Midbrain (tissue), 1 donor: Measurements from ENCODE around the gene CAPG.
"Not testable (repeated sequence)": the region's sequence is repeated elsewhere in the genome, so short reads cannot be mapped to it uniquely, and the experiment has no call there.

ENCODE experiments used
- DNase-seq: peaks from one replicate; lab custom pipeline; 2025; lab: John Stamatoyannopoulos, UW

Gene CAPG

DNA sequence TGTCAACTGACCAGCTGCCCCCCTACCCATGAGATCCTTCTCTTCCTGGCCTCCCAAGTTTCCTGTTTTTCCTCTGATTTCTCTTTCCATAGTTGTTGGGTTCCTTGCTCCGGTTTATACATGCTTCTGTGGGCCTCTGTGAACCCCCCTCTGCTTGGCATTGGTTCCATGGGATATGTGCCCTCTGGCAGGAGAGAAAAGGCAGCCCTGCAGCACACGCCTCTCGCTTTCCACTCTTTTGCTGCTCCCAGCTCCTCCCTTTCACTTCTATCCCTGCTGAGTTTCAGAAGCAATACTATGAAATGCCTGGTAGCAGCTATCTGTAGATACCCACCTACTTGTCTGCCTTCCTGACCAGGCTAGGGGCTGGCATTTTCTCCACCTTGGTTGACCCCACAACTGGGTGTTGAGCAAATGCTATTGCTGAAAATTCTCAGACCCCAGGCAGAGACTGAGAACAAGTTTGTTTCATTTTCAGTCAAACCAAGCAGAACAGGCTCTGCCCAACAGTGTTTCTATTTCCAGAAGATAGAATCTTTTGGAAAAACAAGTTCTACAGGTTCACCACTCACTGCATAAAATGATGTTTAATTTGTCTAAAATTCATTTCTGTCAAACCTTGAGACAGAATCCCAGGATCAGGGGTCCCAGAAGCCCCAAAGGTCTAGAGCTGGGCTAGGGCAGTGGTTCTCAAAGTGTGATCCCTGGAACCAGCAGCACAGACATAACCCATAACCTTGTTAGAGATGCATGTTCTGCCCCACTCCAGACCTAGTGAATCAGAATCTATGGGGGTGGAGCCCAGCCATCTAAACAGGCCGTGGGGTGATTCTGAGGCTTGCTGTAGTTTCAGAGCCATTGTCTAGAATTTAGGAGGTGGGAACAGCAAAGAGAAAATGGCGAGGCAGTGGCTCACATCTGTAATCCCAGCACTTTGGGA, 13.4 kb downstream of the CAPG start:
- DNase-seq = no peak

DNA sequence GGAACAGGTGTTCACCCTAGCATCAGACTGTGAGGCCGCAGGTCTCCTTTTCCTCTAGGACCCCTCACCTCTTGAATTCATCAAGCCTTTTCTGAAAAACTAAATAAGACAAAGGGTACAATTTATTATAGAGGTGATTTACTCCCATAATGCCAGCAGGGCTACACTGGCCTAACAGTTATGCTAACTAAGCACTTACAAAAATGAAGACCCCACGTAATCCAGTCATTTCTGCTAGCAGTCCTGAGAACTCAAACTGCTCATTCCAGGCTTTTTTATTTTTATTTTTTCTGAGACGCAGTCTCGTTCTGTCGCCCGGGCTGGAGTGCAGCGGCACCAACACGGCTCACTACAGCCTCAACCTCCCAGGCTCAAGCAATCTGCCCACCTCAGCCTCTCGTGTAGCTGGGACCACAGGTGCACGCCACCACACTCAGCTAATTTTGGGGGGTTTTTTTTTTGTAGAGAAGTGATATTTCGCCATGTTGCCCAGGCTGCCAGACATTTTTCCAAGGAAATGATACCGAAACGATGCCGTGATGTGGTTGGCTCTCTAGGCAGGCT, 14.2 kb downstream of the CAPG start:
- DNase-seq = no peak

DNA sequence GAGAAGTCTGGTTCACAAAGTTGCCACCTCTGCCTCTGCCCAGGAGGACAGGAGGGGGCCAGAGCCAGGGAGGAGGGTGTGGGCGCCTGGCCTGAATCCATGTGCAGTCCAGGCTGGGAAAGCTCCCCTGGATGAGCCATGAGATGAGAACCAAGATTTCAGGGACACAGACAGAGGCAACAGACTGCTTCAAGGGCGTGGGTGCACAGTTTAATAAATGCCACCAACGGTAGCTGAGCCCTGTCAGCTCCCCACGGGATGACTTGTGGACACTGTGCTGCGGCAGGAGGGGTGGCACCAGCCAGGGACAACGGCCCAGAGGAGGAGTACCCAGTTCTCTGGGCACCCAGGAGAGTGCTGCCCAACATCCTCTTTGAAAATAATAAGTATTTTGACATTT, 15.2 kb downstream of the CAPG start:
- no peak for DNase-seq

DNA sequence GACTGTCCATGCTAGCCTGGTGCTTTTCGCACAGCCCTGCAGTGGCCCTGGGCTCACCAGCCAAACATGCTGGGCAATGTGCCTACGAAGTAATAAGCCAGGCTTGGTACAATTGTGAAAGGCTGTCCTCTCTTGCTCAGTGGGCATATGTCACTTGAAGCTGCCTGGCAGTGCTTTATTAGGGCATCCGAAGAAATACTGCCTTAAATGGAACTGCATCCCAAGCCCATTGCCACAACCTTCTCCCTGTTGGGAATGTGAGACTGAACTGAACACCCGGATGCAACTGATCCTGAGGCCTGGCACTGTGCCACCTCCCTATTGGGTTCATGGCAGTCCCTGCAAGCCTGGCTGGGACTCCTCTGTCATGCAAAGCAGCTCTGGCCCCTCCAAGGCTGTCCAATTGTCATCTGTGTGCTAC, 15.9 kb downstream of the CAPG start:
- peak; percentile 74 for DNase-seq

DNA sequence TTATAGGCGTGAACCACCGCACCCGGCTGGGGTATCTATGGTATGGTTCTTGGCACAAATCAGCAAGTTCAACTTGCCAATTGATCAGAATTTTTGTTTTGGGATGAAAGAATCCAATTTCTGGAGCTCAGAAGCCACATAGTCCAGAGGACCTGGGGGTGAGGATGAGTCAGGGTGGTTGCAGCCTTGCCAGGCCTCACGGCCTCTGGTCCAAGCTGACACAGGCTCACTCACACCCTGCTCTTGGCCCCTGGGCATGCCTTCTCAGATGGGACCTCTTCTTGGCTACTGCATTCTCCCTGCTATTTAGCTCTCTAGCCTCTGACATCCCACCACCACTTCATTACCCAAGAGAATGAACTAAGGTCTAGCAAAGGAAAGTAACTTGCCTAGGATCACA, 16.3 kb downstream of the CAPG start:
- no peak for DNase-seq

DNA sequence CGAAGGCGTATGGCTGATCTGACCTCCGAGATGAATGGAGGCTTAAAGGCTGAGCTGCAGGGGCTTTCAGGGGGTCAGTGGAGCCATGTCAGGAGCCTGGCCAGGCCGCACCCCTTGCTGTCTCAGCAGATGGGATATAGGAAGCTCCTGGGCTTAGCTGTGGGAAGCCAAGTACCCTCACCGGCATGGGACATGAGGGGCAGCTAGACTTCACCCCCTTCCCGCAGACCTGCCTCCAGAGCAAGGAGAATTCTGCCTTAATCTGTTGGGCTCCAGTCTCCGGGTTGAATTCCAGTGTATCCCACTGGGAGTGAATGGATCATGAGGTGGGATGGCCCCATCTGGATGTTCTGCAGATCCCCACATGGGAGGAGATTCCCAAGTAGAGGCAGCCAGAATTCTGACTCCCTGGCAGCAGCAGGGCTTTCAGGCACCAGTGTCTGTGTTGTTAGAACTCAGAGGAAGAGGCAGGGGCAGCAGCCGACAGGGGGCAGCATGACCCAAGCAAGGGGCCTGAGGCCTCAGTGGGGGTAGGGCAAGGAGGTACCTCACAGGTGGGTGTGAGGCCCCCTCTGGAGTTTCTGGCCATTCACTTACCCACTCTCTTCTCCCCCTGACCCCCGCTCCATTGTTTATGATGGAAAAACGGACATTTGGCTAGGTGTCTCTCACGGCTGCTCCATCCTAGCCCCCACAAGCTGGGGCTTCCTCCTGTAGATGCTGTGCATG, 19.1 kb downstream of the CAPG start:
- DNase-seq = no peak

DNA sequence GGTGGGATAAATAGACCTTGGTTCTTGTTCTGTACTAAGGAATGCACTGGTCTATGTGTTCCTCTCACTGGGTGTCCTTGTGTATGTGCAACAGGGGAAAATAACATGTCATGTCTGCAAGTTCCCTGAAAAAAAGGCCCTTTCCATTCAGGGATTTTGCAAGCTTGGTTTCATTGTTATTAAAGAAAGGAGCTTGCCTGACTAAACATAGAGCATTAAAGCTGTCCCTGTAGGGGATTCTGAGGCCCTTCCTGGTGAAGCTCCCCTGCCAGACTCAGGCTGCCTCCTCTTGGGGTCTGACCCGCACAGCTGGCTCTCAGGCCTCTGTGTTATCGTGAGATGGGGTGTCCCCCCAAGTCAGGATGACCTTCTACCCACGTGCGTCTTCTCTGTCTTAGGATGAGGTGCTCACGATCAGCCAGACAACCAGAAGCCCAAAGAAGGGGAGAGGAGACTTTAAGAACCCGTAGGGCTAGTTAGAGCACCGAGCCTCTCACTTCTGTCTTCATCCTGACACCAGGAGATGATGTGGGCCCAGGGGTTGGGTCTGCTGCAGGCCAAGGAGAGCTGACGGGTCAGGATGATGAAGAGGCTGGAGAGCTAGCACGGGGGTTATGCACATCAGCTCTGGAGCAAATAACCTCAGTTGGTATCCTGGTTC, 21.2 kb downstream of the CAPG start:
- DNase-seq = no peak

DNA sequence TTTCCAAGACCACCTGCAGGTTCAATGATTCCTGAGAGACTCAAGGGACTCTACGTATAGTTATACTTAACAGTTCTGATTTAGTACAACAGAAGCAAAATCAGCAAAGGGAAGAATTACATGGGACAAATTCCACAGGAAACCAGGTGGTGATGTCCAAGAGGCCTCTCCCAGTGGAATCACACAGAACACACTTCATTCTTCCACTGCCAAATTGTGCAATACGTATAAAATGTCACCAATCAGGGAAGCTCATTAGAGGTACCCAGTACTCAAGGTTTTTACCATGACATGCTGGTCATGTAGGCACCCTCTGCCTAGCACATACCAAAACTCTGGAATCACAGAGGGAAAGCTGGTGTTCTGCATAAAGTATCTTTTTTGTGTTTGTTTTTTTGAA, 22.4 kb downstream of the CAPG start:
- no peak for DNase-seq

DNA sequence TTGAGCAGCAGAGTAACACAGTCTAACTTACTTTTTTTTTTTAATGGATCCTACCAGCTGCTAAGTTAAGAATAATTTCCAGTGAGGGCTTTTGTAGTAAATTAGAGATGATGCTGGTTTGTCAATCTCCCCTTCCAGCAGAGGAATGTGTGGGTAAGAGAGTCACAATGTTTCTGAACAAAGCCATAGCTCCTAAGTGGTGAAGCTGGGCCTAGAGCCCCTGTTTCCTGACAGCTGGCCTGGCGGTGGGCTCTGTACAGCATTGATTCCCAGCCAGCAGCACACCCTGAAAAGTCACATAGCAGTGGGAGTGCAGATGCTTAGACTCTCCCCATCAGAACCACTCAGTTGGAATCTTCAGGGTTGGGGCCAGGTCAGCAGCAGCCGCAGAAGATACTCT, 24.4 kb downstream of the CAPG start:
- DNase-seq = no peak

DNA sequence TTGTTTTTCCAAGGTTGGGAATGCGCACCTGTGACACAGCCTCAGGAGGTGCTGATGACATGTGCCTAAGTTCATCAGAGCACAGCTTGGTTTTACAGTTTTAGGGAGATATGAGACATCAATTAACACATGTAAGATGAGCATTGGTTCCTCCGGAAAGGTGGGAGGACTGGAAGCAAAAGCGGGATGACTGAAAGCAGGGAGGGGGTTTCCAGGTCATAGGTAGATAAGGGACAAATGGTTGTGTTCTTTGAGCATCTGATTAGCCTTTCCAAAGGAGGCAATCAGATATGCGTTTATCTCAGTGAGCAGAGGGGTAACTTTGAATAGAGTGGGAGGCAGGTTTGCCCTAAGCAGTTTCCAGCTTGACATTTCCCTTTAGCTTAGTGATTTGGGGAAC, 26.3 kb downstream of the CAPG start:
- no peak for DNase-seq

DNA sequence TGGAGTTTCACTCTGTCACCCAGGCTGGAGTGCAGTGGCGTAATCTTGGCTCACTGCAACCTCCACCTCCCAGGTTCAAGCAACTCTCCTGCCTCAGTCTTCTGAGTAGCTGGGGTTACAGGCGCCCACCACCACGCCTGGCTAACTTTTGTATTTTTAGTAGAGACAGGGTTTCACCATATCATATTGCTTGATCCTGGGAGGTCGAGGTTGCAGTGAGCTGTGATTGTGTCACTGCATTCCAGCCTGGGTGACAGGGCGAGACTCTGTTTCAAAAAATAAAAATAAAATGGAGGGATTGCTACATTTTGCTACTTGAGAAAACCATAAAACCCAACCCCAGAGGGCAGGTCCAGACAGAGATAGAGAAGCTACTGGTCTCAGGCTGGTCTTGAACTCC, 27.0 kb downstream of the CAPG start:
- not testable (repeated sequence) for DNase-seq

DNA sequence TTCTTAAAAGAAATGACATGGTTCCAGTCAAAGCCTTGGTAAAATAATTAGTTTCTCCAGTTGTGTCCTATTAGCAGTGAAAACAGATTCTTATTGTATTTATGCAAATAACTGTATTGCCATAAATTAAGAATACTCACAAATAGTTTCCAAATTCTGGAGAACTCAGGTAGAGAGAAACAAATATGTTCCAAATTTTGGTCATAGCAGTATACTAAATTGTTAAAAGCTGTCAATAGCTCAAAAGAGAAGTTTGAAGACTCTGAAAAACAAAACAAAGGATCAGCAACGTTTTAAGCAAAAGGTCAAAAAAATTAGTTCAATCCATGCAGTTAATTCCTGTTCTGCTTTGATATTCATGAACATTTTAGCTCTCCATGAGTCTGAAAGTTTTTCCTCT, 30.1 kb downstream of the CAPG start:
- no peak for DNase-seq

DNA sequence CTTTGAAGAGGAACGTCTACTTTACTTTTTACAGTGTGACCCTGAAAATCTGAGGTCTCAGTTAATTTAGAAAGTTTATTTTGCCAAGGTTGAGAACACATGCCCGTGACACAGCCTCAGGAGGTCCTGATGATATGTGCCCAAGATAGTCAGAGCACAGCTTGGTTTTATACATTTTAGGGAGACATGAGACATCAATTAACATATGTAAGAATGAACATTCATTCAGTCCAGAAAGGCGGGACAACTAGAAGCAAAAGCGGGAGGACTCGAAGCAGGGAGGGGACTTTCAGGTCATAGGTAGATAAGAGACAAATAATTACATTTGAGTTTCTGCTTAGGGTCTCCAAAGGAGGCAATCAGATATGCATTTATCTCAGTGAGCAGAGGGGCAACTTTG, 31.9 kb downstream of the CAPG start:
- no peak for DNase-seq

DNA sequence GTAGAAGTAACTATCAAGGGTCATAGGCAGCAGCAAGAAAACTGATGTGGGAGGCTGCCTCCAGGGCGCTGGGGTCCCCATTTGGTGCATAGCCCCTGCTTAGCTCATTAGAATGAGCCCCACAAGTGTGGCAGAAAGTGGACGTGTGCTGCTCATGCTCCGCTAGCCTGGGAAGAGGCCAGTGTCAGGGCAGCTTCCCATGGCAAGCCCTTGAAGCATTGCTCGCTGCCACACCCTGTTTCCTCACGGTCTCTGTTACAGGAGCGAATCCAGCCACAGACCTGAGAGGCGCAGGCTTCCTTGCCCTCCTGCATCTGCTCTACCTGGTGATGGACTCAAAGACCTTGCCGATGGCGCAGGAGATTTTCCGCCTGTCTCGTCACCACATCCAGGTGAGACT, 33.1 kb downstream of the CAPG start:
- DNase-seq = no peak

DNA sequence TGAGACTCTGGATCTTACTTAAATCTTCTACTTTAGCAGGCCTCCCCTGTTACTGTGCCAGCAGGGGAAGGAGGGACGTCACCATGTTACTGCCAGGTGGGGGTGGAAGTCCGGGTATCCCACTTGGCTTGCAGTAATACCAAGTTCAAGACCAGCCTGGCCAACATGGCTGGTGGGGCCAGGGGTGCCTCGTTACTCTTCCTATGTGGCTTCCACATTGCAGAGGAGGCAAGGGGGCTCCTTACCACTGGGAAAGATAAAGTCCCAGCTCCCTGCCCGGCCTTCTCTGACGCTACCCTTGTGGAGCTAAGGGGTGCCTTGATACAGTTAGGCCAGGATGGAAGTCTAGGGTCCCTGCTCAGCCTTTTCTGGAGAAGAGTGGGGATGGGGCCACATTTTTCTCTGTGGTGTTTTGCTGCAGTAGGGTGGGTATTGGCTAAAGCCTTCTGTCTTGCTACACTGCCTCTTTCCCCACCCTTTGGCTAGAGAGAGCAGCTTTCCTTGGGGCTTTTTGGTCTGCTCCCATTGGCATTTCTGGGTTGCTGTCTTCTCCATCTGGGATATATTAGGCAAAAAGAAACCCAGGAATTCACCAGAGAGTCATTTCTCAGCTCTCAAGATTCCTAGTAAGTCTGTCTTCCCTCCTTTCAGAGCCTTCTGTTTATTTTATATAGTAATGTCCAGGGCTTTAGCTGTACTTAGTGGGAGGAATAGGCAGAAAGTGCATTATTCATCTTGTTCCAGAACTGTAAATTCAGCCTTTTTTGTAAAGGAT, 33.7 kb downstream of the CAPG start:
- no peak for DNase-seq

DNA sequence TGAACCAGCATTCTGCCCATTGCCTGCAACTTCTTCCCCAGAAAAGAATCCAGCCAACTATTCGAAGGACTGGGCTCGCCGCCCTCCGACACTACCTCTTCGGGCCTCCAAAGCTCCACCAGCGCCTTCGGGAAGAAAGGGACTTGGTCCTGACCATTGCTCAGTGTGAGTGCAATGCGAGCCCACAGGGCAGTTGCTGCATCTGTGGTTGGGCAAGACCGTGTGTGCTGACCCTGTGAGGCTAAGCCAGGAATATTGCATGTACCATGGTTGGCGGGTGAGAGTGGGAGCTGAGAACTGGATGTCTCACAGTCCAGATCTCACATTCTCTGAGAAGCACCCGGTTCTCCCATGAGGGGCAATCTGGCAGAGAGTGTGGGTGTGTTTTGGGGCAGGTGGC, 39.1 kb downstream of the CAPG start:
- DNase-seq = no peak

DNA sequence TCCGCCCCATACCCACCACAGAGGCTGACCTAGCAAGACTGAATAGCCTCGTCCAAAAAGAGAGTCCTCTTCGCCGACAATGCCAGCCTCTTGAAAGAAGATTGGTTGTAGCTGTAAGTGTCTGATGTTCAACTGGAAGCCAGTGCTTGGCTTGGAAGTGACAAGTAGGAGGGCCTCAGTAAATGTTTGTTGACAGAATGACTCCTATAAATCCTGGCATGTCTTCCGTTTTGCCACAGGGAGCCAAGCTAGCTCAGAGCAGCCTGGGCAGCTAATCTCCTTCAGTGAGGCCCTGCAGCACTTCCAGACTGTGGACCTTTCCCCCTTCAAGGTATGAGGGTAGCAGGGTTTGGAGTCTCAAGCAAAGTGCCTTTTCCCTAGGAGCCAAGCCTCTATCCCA, 40.7 kb downstream of the CAPG start:
- DNase-seq = no peak

DNA sequence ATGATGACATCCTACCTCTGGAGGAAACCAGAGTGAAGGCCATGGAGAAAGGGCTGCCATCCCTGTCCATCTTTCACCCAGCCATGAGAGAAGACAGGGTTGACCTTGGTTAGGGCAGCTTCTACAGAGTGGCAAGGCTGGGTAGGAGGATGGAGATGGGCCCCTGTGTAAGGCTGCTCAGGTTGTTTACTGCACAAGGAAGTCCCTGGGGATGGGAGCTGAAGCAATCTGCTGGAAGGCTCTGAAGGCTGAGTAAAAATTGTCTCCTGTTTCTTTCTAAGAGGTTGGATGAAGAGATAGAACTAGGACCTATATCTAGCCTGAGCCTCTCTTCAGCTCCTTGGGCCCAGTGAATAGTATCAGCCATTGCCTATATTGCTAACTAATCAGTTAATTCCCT, 41.2 kb downstream of the CAPG start:
- DNase-seq = no peak

DNA sequence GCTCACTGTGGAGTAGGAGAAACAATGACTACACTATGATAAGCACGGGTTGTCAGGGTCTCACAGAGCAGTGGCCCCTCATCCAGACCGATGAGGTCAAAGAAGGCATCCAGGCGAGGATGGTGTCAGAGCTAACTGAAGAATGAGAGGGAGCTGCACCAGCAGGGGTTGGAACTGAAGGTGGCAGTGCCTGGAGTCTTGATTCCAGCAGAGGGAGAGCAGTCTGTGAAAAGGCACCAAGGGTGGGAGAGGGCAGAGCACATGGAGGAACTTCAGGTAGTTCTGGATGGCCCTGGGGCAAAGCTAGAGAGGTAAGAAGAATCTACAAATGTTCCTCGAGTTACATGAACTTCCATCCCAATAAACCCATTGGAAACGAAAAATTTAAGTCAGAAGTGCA, 43.0 kb downstream of the CAPG start:
- DNase-seq = no peak

DNA sequence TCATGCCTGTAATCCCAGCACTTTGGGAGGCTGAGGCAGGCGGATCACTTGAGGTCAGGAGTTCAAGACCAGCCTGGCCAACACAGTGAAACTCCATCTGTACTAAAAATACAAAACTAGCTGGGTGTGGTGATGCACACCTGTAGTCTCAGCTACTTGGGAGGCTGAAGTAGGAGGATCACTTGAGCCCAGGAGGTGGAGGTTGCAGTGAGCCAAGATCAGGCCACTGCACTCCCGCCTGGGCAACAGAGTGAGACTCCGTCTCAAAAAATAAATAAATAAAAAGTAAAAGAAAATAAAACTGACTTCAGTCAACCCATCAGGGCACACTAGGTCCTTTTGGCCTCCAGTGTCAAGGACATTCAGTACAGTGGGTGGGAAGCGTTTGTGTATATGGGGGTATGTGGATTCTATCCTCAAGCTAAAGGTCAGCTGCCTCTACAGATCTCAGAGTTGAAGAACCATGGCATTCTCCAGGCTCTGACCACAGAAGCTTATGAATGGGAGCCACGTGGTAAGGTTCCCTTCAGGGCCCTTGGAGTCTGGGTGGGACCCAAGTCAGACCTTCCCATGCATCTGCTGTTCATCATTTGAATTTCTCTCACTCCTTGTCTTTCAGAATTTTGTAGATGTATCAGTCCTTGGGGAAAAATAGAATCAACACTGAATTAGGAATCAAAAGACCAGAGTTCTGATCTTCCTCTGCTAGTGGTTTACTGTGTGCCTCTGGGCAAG, 47.3 kb downstream of the CAPG start:
- DNase-seq = not testable (repeated sequence)

DNA sequence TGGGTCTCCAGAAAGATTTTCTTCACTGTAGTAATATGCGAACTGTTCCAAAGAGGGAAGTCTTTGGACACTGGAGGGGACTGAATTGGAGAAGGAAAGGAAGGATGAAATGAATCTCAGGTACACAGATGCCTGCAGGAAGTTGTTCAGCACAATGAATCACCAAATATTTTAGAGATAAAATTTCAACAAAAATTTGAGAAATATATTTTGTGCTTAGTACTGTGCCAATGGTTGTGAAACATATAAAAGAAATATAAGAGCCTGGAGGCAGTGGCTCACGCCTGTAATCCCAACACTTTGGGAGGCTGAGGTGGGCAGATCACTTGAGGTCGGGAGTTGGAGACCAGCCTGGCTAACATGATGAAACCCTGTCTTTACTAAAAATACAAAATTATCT, 52.4 kb downstream of the CAPG start:
- no peak for DNase-seq
